Measurements from ENCODE around the gene CHPF2. TPM values are rescaled to one million over a fixed set of nuclear protein-coding genes. Genes with fewer than 3 reads are reported as not detected.

The CHPF2 gene
- total and polyA plus RNA-seq, 9 donors, result 20.1 to 32.6 (median 22.6) TPM

DNA sequence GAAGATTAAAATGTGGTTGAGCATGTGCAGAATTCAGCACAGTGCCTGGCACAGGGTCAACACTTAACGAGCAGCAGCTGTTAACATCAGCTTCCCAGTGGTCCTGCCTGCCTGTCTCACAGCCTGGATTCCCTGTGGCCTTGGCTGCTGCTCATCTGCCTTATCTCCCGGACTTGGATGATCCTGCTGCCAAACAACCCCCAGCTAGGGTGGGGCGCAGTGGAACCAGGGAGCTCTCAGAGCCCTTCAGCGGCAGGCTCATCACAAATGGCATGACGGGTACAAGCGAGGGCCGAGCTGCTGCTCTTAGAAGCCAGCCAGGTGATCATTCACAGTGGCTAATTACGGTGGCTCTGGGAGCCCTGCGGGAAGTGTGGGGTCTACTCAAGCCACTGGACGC is 29.2 kb downstream of the CHPF2 start:
- Histone ChIP-seq H3K36me3 (ENCODE audit: control insufficient read depth, insufficient read depth, low read length) (no peaks in the 10 kb centered on the region), H3K27me3 (ENCODE audit: control insufficient read depth, insufficient read depth, low read length) (peaks cover 26% of the 10 kb centered on the region), H3K4me3 (ENCODE audit: low read length) (no peak overlapping the region), H3K27ac (ENCODE audit: low read length) (no peak overlapping the region), H3K9me3 (replicated peaks; ENCODE audit: control insufficient read depth, low read depth, low read length) (no peaks in the 10 kb centered on the region), H3K4me1 (ENCODE audit: control insufficient read depth, insufficient read depth, low read length) (peaks cover 22% of the 10 kb centered on the region)
- peak; percentile 72 for DNase-seq
- 31% methylated on average over 8 of the region's 10 CpGs for WGBS (ENCODE audit: insufficient coverage)

DNA sequence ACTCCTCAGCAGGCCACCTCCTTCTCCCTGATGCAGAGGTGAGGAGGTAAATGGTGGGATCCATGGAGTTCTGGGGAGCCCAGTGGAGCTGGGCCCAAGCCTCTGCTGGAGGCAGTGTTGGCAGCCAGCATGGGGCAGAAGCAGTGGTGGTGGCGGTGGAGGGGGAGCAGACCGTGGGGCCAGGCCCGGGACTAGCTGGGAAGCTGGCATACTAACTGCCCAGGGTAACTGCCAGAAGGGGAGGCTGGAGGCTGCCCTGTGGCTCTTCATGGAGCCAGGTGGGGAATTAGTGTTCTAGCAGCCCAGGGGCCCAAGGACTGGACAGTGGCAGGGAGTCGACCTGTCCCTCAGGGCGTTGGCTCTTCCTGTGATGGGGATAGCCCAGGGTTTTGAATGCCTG is 32.3 kb downstream of the CHPF2 start:
- WGBS (ENCODE audit: insufficient coverage), result 89% methylated on average over 5 of the region's 5 CpGs

DNA sequence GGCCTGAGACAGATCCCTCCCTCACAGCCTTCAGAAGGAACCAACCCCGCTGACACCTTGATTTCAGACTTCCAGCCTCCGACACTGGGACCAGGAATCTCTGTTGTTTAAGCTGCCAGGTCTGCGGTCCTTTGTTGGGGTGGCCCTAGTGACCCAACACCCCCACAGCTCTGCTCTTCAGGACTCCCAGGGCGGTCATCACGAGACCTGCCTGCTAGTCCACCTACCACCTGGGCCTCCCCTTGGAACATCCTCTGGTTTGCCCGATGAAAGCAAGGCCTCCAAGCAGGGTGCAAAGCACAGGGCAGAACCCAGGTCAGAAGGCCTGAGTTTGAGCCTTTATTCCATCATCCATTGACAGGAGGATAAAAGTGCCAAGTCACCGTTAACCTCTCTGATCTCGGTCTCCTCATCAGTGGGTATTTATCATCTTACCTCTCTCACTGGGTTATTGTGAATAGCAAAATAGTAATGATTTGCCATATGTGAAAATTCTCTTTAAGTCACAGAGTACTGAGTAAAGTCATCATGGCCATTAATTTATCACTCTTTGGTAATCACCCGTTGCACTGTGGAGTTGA is 33.2 kb downstream of the CHPF2 start:
- 82% methylated on average over 6 of the region's 9 CpGs for WGBS (ENCODE audit: insufficient coverage)
- Histone ChIP-seq H3K4me3 (ENCODE audit: low read length) (no peak overlapping the region), H3K27me3 (ENCODE audit: control insufficient read depth, insufficient read depth, low read length) (peaks cover 15% of the 10 kb centered on the region), H3K27ac (ENCODE audit: low read length) (no peak overlapping the region), H3K9me3 (replicated peaks; ENCODE audit: control insufficient read depth, low read depth, low read length) (no peaks in the 10 kb centered on the region), H3K36me3 (ENCODE audit: control insufficient read depth, insufficient read depth, low read length) (no peaks in the 10 kb centered on the region), H3K4me1 (ENCODE audit: control insufficient read depth, insufficient read depth, low read length) (peaks cover 17% of the 10 kb centered on the region)
- DNase-seq, result no peak

More for the DNA sequence above, 32.3 kb downstream of the CHPF2 start:
- H3K4me3 ChIP-seq (ENCODE audit: low read length), result no peak overlapping the region
- no peak for DNase-seq
- no peaks in the 10 kb centered on the region for H3K9me3 ChIP-seq (replicated peaks; ENCODE audit: control insufficient read depth, low read depth, low read length)
- H3K27ac ChIP-seq (ENCODE audit: low read length), result no peak overlapping the region
- H3K27me3 ChIP-seq (ENCODE audit: control insufficient read depth, insufficient read depth, low read length), result peaks cover 15% of the 10 kb centered on the region
- no peaks in the 10 kb centered on the region for H3K36me3 ChIP-seq (ENCODE audit: control insufficient read depth, insufficient read depth, low read length)
- peaks cover 17% of the 10 kb centered on the region for H3K4me1 ChIP-seq (ENCODE audit: control insufficient read depth, insufficient read depth, low read length)

DNA sequence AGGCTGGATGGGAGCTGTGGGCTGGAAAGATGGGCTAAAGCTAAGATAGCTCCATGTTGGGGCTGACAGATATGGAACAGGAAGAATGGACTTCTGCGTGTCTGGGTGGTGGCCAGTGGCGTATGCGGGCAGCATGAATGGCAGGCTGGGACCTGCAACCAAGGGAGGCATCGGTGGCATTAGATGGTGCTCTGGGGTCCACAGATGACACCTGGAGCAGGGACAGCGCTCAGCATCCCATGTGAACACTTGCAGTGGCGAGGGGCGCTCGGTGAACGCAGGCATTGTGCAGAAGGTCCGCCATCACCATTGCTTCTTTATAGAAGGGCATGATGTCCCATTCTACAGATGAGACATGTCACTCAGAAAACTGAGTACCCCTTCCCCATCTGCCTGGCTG is 37.2 kb downstream of the CHPF2 start:
- no peak overlapping the region for H3K4me3 ChIP-seq (ENCODE audit: low read length)
- no peak overlapping the region for H3K27ac ChIP-seq (ENCODE audit: low read length)
- no peaks in the 10 kb centered on the region for H3K27me3 ChIP-seq (ENCODE audit: control insufficient read depth, insufficient read depth, low read length)
- H3K9me3 ChIP-seq (replicated peaks; ENCODE audit: control insufficient read depth, low read depth, low read length), result no peaks in the 10 kb centered on the region
- H3K36me3 ChIP-seq (ENCODE audit: control insufficient read depth, insufficient read depth, low read length), result no peaks in the 10 kb centered on the region
- DNase-seq, result no peak
- WGBS (ENCODE audit: insufficient coverage), result 93% methylated on average over 10 of the region's 10 CpGs
- H3K4me1 ChIP-seq (ENCODE audit: control insufficient read depth, insufficient read depth, low read length), result peaks cover 6% of the 10 kb centered on the region

DNA sequence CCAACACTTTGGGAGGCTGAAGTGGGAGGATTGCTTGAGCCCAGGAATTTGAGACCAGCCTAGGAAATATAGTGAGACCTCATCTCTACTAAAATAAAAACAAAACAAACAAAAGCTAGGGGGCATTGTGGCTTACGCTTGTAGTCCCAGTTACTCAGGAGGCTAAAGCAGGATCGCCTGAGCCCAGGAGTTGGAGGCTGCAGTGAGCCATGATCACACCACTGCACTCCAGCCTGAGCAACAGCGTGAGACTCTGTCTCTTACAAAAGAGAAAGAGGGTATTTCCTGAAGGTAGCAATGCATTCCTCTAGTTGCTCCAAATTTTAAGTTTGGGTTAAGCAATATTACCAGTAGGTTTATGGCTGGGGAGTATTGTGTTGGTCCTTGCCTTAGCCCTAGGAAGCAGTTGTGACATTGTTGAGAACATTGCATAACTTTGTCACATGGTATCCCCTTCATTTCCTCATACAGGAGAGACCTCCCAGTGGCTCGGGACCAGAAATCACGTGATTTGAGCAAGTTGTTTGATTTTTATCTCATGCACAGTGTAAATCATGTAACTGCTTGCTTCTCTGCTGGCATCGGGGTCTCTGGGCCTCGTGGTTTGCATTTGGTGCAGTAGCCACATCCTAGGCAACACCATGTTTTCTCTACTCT is 39.5 kb downstream of the CHPF2 start:
- 55% methylated on average over 7 of the region's 7 CpGs for WGBS (ENCODE audit: insufficient coverage)

DNA sequence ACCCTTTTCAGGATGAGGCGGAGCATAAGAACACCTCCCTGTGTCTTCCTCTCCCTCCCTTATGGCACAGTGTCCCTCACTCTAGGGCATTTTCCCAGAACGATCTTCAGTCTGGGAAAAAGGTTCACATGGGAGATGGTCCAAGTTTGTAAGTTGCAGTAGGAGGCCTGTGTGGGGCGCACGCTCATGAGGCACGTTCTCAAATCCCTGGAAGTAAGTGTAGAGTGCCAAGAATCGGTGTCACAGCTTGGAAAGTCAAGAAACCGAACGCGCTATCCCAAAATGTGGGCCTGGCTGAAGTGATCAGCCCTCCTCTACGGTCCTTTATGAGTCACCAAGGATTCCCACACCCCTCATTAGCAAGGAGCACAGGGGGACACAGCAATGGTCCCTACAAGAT is 40.1 kb downstream of the CHPF2 start:
- Histone ChIP-seq H3K4me3 (ENCODE audit: low read length) (no peak overlapping the region), H3K4me1 (ENCODE audit: control insufficient read depth, insufficient read depth, low read length) (peaks cover 15% of the 10 kb centered on the region), H3K27ac (ENCODE audit: low read length) (no peak overlapping the region), H3K36me3 (ENCODE audit: control insufficient read depth, insufficient read depth, low read length) (no peaks in the 10 kb centered on the region), H3K27me3 (ENCODE audit: control insufficient read depth, insufficient read depth, low read length) (peaks cover 7% of the 10 kb centered on the region), H3K9me3 (replicated peaks; ENCODE audit: control insufficient read depth, low read depth, low read length) (no peaks in the 10 kb centered on the region)
- no peak for DNase-seq
- 55% methylated on average over 8 of the region's 10 CpGs for WGBS (ENCODE audit: insufficient coverage)

More for the DNA sequence above, 39.5 kb downstream of the CHPF2 start:
- Histone ChIP-seq H3K4me3 (ENCODE audit: low read length) (no peak overlapping the region), H3K9me3 (replicated peaks; ENCODE audit: control insufficient read depth, low read depth, low read length) (no peaks in the 10 kb centered on the region), H3K27me3 (ENCODE audit: control insufficient read depth, insufficient read depth, low read length) (peaks cover 4% of the 10 kb centered on the region), H3K4me1 (ENCODE audit: control insufficient read depth, insufficient read depth, low read length) (peaks cover 11% of the 10 kb centered on the region), H3K27ac (ENCODE audit: low read length) (no peak overlapping the region), H3K36me3 (ENCODE audit: control insufficient read depth, insufficient read depth, low read length) (no peaks in the 10 kb centered on the region)
- DNase-seq, result peak; percentile 63

DNA sequence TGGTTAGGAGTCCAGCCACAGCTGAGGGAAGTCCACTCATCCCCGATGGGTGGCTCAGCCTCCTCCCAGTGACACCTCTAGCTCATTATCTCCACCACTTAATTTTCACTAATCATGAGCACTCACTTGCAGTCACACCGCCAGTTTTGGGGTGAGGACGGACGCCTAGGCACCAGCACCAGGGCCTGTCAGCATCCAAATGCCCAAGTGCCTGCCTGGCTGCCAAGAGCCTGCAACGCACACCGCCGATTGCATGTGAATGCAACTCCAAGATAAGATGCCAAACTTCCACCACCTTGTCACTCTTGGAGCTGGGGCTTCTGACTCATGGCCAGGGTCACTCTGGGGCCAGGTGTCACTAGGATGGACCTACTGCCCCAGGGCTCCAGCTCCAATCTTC is 40.6 kb downstream of the CHPF2 start:
- Histone ChIP-seq H3K27ac (ENCODE audit: low read length) (no peak overlapping the region), H3K4me3 (ENCODE audit: low read length) (no peak overlapping the region), H3K9me3 (replicated peaks; ENCODE audit: control insufficient read depth, low read depth, low read length) (no peaks in the 10 kb centered on the region), H3K4me1 (ENCODE audit: control insufficient read depth, insufficient read depth, low read length) (peaks cover 18% of the 10 kb centered on the region), H3K27me3 (ENCODE audit: control insufficient read depth, insufficient read depth, low read length) (peaks cover 12% of the 10 kb centered on the region), H3K36me3 (ENCODE audit: control insufficient read depth, insufficient read depth, low read length) (no peaks in the 10 kb centered on the region)
- WGBS (ENCODE audit: insufficient coverage), result 89% methylated on average over 4 of the region's 7 CpGs
- no peak for DNase-seq

DNA sequence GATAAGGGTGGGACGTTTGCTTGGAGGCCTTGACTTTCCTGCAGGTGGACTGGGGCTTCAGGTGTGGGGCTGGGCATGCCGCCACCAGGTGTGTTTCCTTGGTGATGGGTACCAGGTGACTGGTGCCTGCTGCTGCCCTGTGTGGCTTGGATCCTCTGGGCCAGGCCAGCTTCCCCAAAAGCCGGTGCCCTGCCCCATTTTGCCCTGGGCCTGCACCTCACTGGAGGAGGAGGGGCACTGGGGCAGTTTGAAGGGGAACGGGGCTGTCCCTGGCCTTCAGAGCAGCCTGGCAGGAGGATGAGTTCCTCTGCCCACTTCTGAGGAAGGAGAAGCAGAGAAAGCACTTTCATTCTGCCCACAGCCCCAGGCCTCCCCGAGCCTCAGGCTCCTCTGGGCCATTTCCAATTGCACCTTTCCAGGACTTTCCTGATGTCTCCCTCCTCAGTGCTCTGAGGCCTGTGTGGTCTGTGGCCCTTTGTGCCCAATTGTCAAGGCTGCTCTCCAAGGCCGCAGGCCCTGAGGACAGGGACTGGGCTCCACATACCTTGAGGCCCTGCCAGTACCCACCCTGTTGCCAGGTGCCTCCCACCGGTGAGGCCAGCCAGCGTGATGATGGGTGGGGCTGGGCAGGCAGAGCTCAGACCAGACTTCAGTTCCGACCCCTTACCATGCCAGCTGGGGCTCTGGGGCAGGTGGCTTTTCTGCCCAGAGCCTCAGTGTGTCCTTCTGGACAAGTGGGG is 41.5 kb downstream of the CHPF2 start:
- H3K27ac ChIP-seq (ENCODE audit: low read length), result no peak overlapping the region

DNA sequence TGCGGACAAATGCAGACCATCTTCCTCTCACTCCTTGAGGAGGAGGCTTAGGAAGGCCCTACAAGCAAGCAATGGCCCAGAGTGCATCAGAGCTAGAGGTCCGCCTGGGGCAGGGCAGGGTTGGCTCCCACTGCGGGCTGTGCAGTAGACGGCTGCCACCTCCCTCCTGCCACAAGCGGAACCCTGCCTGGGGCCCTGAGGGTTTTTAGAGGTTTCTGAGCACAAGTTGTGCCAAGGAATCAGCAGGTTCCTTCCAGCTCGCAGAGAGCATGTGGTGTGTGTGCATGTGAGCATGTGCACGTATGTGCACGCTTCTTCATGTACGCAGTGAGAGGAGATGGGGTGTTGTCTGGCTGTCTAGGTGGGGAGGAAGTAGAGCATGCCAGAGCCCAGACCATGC is 42.1 kb downstream of the CHPF2 start:
- WGBS (ENCODE audit: insufficient coverage), result 80% methylated on average over 9 of the region's 9 CpGs
- Histone ChIP-seq H3K9me3 (replicated peaks; ENCODE audit: control insufficient read depth, low read depth, low read length) (no peaks in the 10 kb centered on the region), H3K36me3 (ENCODE audit: control insufficient read depth, insufficient read depth, low read length) (no peaks in the 10 kb centered on the region), H3K27ac (ENCODE audit: low read length) (no peak overlapping the region), H3K4me3 (ENCODE audit: low read length) (no peak overlapping the region), H3K4me1 (ENCODE audit: control insufficient read depth, insufficient read depth, low read length) (peaks cover 18% of the 10 kb centered on the region), H3K27me3 (ENCODE audit: control insufficient read depth, insufficient read depth, low read length) (peaks cover 17% of the 10 kb centered on the region)
- no peak for DNase-seq

More for the DNA sequence above, 41.5 kb downstream of the CHPF2 start:
- no peak overlapping the region for H3K4me3 ChIP-seq (ENCODE audit: low read length)
- no peaks in the 10 kb centered on the region for H3K9me3 ChIP-seq (replicated peaks; ENCODE audit: control insufficient read depth, low read depth, low read length)
- no peak for DNase-seq
- no peaks in the 10 kb centered on the region for H3K36me3 ChIP-seq (ENCODE audit: control insufficient read depth, insufficient read depth, low read length)
- 73% methylated on average over 4 of the region's 9 CpGs for WGBS (ENCODE audit: insufficient coverage)
- peaks cover 12% of the 10 kb centered on the region for H3K27me3 ChIP-seq (ENCODE audit: control insufficient read depth, insufficient read depth, low read length)
- peaks cover 18% of the 10 kb centered on the region for H3K4me1 ChIP-seq (ENCODE audit: control insufficient read depth, insufficient read depth, low read length)

Measured in muscle of leg (tissue), 11 donors.